ENCODE data around the gene SUCLG2.

SUCLG2 gene

DNA sequence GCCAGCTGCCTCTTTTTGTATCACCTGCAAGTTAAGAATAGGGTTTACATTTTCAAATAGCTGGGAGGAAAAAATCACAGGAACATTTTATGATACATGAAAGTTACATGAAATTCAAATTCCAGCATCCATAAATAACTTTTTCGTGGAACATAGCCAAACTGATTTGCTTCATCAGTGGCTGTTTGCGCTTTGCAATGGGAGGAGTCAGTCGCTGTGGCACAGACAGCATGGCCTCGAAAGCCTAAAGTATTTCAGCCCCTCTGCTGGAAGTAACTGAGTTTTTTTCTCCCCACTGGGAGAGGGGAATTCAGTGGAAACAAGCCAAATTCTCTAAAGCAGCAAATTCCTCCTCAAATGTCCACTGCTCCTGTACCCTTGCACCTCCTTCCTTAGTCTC, 271.9 kb downstream of the SUCLG2 start:
- no peak overlapping the region for H3K27ac ChIP-seq
- no peak for TF ChIP-seq ZFX (IDR thresholded peaks at IDR 0.05)
- TF ChIP-seq, protein P1, sequence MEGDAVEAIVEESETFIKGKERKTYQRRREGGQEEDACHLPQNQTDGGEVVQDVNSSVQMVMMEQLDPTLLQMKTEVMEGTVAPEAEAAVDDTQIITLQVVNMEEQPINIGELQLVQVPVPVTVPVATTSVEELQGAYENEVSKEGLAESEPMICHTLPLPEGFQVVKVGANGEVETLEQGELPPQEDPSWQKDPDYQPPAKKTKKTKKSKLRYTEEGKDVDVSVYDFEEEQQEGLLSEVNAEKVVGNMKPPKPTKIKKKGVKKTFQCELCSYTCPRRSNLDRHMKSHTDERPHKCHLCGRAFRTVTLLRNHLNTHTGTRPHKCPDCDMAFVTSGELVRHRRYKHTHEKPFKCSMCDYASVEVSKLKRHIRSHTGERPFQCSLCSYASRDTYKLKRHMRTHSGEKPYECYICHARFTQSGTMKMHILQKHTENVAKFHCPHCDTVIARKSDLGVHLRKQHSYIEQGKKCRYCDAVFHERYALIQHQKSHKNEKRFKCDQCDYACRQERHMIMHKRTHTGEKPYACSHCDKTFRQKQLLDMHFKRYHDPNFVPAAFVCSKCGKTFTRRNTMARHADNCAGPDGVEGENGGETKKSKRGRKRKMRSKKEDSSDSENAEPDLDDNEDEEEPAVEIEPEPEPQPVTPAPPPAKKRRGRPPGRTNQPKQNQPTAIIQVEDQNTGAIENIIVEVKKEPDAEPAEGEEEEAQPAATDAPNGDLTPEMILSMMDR (conservative IDR thresholded peaks at IDR 0.05): no peak

DNA sequence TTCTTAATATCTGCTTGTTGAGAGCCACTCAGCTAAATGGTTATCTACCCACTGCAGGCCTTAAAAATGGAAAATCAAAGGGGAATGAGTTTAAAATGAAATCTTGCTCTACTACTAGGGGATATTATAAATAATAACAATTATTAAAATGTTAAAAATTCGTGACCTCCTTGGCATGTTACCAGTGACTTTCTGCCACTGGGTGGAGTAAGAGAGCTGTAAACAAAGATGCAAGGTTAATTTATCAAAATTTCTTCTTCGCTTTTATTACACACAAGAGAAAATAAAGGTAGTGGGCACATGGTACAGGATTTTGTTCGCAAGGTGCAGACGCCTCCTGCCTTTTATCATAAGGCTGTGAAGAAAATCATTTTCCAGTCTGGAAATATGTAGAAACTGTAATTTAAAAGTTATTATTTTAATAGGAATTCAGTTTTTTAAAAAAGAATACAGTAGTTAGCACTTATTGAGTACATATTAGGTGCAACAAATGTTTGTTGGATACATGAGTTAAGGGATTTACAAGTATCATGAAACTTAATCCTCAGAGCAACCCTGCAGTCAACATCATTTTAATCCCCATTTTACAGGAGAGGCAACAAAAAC, 272.6 kb downstream of the SUCLG2 start:
- no peak for TF ChIP-seq ZFX (IDR thresholded peaks at IDR 0.05)
- TF ChIP-seq, protein P1 (conservative IDR thresholded peaks at IDR 0.05): peak; percentile 72
- H3K27ac ChIP-seq: no peak overlapping the region

DNA sequence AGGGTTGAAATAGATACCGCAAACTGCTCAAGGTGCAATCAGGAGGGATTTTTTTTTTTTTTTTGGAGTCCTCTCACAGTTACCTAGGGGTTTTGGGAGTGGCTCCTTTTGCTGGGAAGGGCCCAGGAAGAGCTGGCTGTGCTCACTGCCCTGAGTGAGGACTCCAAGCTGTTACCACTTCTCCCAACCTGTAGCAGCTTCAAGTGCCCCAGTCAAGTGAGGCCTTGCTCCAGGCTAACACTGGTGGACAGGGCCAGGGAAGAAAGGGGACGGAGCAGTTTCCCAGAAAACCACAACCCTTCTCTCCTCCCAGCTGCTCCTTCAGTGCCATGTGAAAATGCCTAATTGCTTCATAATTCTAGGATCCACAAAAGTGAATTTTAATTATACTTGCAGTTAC, 274.3 kb downstream of the SUCLG2 start:
- H3K27ac ChIP-seq: no peak overlapping the region
- TF ChIP-seq ZFX (IDR thresholded peaks at IDR 0.05): no peak
- TF ChIP-seq, protein P1 (conservative IDR thresholded peaks at IDR 0.05): no peak

DNA sequence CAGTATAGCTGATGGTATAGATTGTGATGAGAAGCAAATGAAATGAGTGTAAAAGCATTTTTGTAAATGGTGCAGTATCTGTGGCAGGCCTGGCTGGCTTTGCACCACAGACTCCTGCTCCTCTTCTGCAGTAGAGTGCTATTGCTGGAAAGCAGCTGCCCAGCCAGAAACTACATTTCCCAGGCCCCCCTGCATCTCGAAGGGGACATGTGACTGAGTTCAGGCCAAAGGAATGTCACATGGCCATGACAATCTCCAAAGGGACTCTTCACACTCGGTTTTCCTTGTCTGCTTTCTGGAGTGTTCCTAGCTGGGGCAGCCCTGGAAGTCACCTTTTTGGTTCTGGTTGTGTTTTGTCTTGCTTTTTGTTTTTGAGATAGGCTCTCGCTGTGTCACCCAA, 277.1 kb downstream of the SUCLG2 start:
- no peak overlapping the region for H3K27ac ChIP-seq
- TF ChIP-seq, protein P1 (conservative IDR thresholded peaks at IDR 0.05): no peak
- no peak for TF ChIP-seq ZFX (IDR thresholded peaks at IDR 0.05)

DNA sequence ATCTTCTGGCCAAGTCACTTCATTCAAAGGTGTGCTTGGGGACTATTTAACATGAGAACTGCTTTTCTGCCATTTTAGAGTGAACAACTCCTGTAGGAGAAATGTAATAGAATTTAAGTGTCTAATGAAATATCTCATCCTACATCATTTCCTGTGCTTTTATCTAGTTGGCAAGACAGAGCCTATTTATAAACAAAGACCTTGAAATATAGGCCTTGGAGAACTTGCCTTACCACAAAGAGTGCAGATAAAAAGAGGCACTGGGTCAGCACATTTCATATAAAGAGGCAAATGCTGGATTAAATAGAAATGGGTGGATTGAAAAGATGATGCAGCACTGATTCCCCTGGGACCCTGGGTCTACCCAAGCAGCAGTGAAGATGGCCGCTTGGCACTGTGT, 278.0 kb downstream of the SUCLG2 start:
- H3K27ac ChIP-seq: no peak overlapping the region
- TF ChIP-seq, protein P1 (conservative IDR thresholded peaks at IDR 0.05): no peak
- no peak for TF ChIP-seq ZFX (IDR thresholded peaks at IDR 0.05)

DNA sequence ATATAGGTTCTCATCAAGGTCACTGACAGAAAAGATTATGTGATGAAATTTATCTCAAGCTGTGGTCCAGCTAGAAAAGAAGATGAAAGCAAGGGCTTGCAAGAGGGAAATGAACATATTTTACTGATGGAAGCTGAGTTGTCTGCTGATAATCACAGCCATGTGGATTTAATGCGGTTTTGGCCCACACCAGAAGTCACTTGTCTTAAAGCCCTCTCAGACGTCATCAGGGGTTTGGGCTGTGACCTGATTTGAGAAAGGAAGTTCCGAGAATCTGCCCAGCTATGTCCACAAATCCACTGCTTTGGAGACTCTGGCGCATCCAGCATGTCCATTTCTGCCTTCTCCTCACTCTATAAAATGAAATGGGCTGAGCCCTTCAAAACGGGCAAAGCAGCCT, 278.4 kb downstream of the SUCLG2 start:
- TF ChIP-seq ZFX (IDR thresholded peaks at IDR 0.05): no peak
- TF ChIP-seq, protein P1 (conservative IDR thresholded peaks at IDR 0.05): no peak
- H3K27ac ChIP-seq: no peak overlapping the region

DNA sequence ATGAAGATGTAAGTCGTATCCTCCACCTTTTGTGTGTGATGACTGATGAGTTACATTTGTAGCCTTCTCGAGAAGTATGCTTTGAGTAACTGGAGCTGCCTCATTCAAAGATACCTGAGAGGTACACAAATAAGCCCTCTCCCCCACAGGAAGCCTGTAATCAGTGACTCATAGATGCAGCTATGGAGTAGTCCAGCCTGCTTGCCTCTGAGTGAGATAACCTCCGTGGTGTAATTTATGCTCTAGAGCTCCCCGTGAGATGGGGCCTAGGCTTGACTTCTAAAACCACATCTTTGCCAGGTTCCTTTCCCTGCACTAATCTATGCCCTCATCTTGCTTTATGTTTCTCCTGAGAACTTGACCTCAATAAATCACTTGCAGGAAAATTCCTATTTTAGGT, 291.7 kb downstream of the SUCLG2 start:
- H3K27ac ChIP-seq: no peak overlapping the region
- TF ChIP-seq, protein P1 (conservative IDR thresholded peaks at IDR 0.05): no peak
- no peak for TF ChIP-seq ZFX (IDR thresholded peaks at IDR 0.05)

Data from C4-2B (cell line).